HEK293 (cell line): ENCODE results near the gene SH3RF3.

Source experiments
- CTCF ChIA-PET: fragments of 350-600 bp; formaldehyde crosslinking; extraction: SDS; loops from one replicate; lab custom pipeline; 2021; ENCODE audit warnings: antibody characterized with exemption; lab: Yijun Ruan, JAX
- POLR2A ChIA-PET: fragments of 300-600 bp; formaldehyde crosslinking; extraction: SDS; loops from one replicate; lab custom pipeline; 2020; ENCODE audit warnings: antibody characterized with exemption, inconsistent platforms; lab: Yijun Ruan, JAX
- H3K27ac ChIP-seq: fragments of 200-500 bp; sonication (Bioruptor generic); 2 replicates; pipeline ENCODE4 v1.5.1; 2014; ENCODE audit warnings: low read depth, low read length, control low read depth, inconsistent platforms; ENCODE audit errors: extremely low read depth
- H3K36me3 ChIP-seq, 2 experiments: fragments of 200-500 bp in 1 of 2; sonication (Bioruptor generic) in 1 of 2; 1 replicate in 1 of 2; 2 replicates in 1 of 2; pipeline ENCODE4 v1.5.1; 2014 to 2017; ENCODE audit warnings: inconsistent platforms in 2 of 2, low read length in 2 of 2; ENCODE audit not compliant: control insufficient read depth in 2 of 2, insufficient read depth in 1 of 2
- H3K4me1 ChIP-seq: fragments of 200-500 bp; sonication (Bioruptor generic); 2 replicates; pipeline ENCODE4 v1.5.1; 2014; ENCODE audit warnings: mild to moderate bottlenecking, low read length, inconsistent platforms; ENCODE audit not compliant: control insufficient read depth, insufficient read depth
- H3K4me3 ChIP-seq: 2 replicates; pipeline ENCODE4 v1.5.1; 2011; ENCODE audit warnings: low read depth, mild to moderate bottlenecking, control low read depth, low read length, moderate library complexity
- H3K9me3 ChIP-seq: fragments of 200-500 bp; sonication (Bioruptor generic); 2 replicates; pipeline ENCODE4 v1.5.1; 2014; ENCODE audit warnings: low read depth, low read length, inconsistent platforms; ENCODE audit not compliant: control insufficient read depth, insufficient read depth
- KLF8 ChIP-seq: fragments of 450-650 bp; formaldehyde crosslinking; IDR thresholded peaks from 2 replicates; pipeline ENCODE4 v1.5.1; 2016; ENCODE audit warnings: missing biosample characterization, missing genetic modification characterization
- OVOL3 ChIP-seq: fragments of 450-650 bp; formaldehyde crosslinking; IDR thresholded peaks from 2 replicates; pipeline ENCODE4 v1.5.1; 2016; ENCODE audit warnings: missing biosample characterization, missing genetic modification characterization
- REST ChIP-seq: fragments of 450-650 bp; formaldehyde crosslinking; IDR thresholded peaks from 2 replicates; pipeline ENCODE4 v1.5.1; 2016; ENCODE audit warnings: missing biosample characterization, missing genetic modification characterization
- SETDB1 ChIP-seq: IDR thresholded peaks from one replicate; pipeline ENCODE4 v1.6.1; 2017; ENCODE audit warnings: mild to moderate bottlenecking, low read length, moderate library complexity, mixed read lengths; ENCODE audit not compliant: insufficient read length
- ZFP41 ChIP-seq: fragments of 450-650 bp; formaldehyde crosslinking; IDR thresholded peaks from 2 replicates; pipeline ENCODE4 v1.5.1; 2016; ENCODE audit warnings: missing biosample characterization, missing genetic modification characterization, borderline replicate concordance
- ZNF133 ChIP-seq: fragments of 450-650 bp; formaldehyde crosslinking; IDR thresholded peaks from 2 replicates; pipeline ENCODE4 v1.5.1; 2016; ENCODE audit warnings: missing biosample characterization, missing genetic modification characterization
- ZNF48 ChIP-seq: fragments of 450-650 bp; formaldehyde crosslinking; IDR thresholded peaks from 2 replicates; pipeline ENCODE4 v1.5.1; 2016; ENCODE audit warnings: missing biosample characterization, missing genetic modification characterization
- ZNF488 ChIP-seq: fragments of 450-650 bp; formaldehyde crosslinking; IDR thresholded peaks from 2 replicates; pipeline ENCODE4 v1.5.1; 2016; ENCODE audit warnings: missing biosample characterization, missing genetic modification characterization
- ZNF530 ChIP-seq: fragments of 450-650 bp; formaldehyde crosslinking; IDR thresholded peaks from 2 replicates; pipeline ENCODE4 v1.5.1; 2016; ENCODE audit warnings: low read depth, missing biosample characterization, missing genetic modification characterization
- ZNF555 ChIP-seq: fragments of 450-650 bp; formaldehyde crosslinking; conservative IDR thresholded peaks from 2 replicates; pipeline ENCODE4 v1.5.1; 2017; ENCODE audit warnings: missing biosample characterization, mild to moderate bottlenecking, missing genetic modification characterization, inconsistent platforms
- ZNF596 ChIP-seq: fragments of 450-650 bp; IDR thresholded peaks from 2 replicates; pipeline ENCODE4 v1.5.0; 2018; ENCODE audit warnings: missing biosample characterization, mild to moderate bottlenecking, missing genetic modification characterization, moderate library complexity
- ZNF629 ChIP-seq: fragments of 450-650 bp; formaldehyde crosslinking; IDR thresholded peaks from 2 replicates; pipeline ENCODE4 v1.5.1; 2017; ENCODE audit warnings: missing biosample characterization, missing genetic modification characterization
- ZNF664 ChIP-seq: fragments of 450-650 bp; formaldehyde crosslinking; IDR thresholded peaks from 2 replicates; pipeline ENCODE4 v1.5.1; 2016; ENCODE audit warnings: missing biosample characterization, missing genetic modification characterization
- ZNF768 ChIP-seq: fragments of 450-650 bp; formaldehyde crosslinking; IDR thresholded peaks from 2 replicates; pipeline ENCODE4 v1.5.1; 2018; ENCODE audit warnings: missing biosample characterization, mild to moderate bottlenecking, missing genetic modification characterization
- ZSCAN30 ChIP-seq: fragments of 450-650 bp; IDR thresholded peaks from 2 replicates; pipeline ENCODE4 v1.5.1; 2018; ENCODE audit warnings: missing biosample characterization, mild to moderate bottlenecking, missing genetic modification characterization, moderate library complexity
- TF ChIP-seq, protein P1 (sequence below): fragments of 450-650 bp; formaldehyde crosslinking; conservative IDR thresholded peaks from 2 replicates; pipeline ENCODE4 v1.5.1; 2016; ENCODE audit warnings: low read depth, missing biosample characterization, missing genetic modification characterization

Gene SH3RF3

GRCh38 chr2:109370399-109371035 lies 241.5 kb downstream of the SH3RF3 start (continued):
- no peak for TF ChIP-seq REST (tag by site-specific recombination)
- no peak for TF ChIP-seq OVOL3
- no peak for TF ChIP-seq ZNF488 (tag by site-specific recombination)
- no peak for TF ChIP-seq ZFP41 (tag by site-specific recombination)
- no peak for TF ChIP-seq ZNF768 (tag by site-specific recombination)
- TF ChIP-seq SETDB1 = no peak
- TF ChIP-seq ZNF133 (tag by site-specific recombination) = no peak
- TF ChIP-seq KLF8 (tag by site-specific recombination) = no peak
- TF ChIP-seq ZNF664 (tag by site-specific recombination) = no peak
- TF ChIP-seq ZNF555 (tag by site-specific recombination) = no peak
- TF ChIP-seq, all 188 proteins: peak for 0

GRCh38 chr2:109371481-109372170 lies 242.6 kb downstream of the SH3RF3 start:
- H3K36me3 ChIP-seq = peaks cover 0 to 13% of the 10 kb centered on the region in 2 experiments; a peak in 1 of 3 replicates

More at GRCh38 chr2:109371481-109372170, 242.6 kb downstream of the SH3RF3 start:
- no peaks in the 10 kb centered on the region for H3K9me3 ChIP-seq
- ChIA-PET POLR2A (no interaction called here), CTCF (no interaction called here)
- H3K27ac ChIP-seq = no peak overlapping the region
- no peak overlapping the region for H3K4me3 ChIP-seq
- TF ChIP-seq, protein P1, sequence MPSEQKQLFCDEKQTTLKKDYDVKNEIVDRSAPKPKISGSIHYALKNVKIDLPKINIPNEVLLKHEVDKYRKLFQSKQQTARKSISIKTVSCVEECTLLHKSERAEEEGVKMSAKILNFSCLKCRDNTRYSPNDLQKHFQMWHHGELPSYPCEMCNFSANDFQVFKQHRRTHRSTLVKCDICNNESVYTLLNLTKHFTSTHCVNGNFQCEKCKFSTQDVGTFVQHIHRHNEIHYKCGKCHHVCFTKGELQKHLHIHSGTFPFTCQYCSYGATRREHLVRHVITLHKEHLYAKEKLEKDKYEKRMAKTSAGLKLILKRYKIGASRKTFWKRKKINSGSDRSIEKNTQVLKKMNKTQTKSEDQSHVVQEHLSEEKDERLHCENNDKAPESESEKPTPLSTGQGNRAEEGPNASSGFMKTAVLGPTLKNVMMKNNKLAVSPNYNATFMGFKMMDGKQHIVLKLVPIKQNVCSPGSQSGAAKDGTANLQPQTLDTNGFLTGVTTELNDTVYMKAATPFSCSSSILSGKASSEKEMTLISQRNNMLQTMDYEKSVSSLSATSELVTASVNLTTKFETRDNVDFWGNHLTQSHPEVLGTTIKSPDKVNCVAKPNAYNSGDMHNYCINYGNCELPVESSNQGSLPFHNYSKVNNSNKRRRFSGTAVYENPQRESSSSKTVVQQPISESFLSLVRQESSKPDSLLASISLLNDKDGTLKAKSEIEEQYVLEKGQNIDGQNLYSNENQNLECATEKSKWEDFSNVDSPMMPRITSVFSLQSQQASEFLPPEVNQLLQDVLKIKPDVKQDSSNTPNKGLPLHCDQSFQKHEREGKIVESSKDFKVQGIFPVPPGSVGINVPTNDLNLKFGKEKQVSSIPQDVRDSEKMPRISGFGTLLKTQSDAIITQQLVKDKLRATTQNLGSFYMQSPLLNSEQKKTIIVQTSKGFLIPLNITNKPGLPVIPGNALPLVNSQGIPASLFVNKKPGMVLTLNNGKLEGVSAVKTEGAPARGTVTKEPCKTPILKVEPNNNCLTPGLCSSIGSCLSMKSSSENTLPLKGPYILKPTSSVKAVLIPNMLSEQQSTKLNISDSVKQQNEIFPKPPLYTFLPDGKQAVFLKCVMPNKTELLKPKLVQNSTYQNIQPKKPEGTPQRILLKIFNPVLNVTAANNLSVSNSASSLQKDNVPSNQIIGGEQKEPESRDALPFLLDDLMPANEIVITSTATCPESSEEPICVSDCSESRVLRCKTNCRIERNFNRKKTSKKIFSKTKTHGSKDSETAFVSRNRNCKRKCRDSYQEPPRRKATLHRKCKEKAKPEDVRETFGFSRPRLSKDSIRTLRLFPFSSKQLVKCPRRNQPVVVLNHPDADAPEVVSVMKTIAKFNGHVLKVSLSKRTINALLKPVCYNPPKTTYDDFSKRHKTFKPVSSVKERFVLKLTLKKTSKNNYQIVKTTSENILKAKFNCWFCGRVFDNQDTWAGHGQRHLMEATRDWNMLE (tag by site-specific recombination) = no peak
- TF ChIP-seq ZNF596 (tag by site-specific recombination) (no peak), ZNF629 (tag by site-specific recombination) (no peak), ZSCAN30 (tag by site-specific recombination) (no peak), ZNF48 (tag by site-specific recombination) (no peak), ZNF530 (tag by site-specific recombination) (no peak)
- H3K4me1 ChIP-seq = no peaks in the 10 kb centered on the region
